HS-27A (cell line): ENCODE measurements around the gene DZIP1.
"Not testable (repeated sequence)": the region's sequence is repeated elsewhere in the genome, so short reads cannot be mapped to it uniquely, and the experiment has no call there.

Experiments
- DNase-seq: peaks from one replicate; pipeline ENCODE4 v3.0.0-alpha.2; 2012; ENCODE audit warnings: low read depth, missing footprints

DZIP1 gene

GRCh38 chr13:95601216-95601615, 43.3 kb downstream of the DZIP1 start:
- no peak for DNase-seq

GRCh38 chr13:95596701-95597100, 47.8 kb downstream of the DZIP1 start:
- no peak for DNase-seq

- no peak for DNase-seq
These were observed 51.0 kb downstream of the DZIP1 start for GRCh38 chr13:95593462-95593861.

- DNase-seq, result no peak
These were observed 55.8 kb downstream of the DZIP1 start for GRCh38 chr13:95588721-95589120.

- no peak for DNase-seq
These were observed 56.4 kb downstream of the DZIP1 start for GRCh38 chr13:95588134-95588533.

GRCh38 chr13:95585867-95586266, 58.6 kb downstream of the DZIP1 start:
- DNase-seq, result no peak

GRCh38 chr13:95579303-95579702, 65.2 kb downstream of the DZIP1 start:
- DNase-seq, result no peak

GRCh38 chr13:95573221-95573620, 71.3 kb downstream of the DZIP1 start:
- DNase-seq, result no peak

- no peak for DNase-seq
These were observed 72.6 kb downstream of the DZIP1 start for GRCh38 chr13:95571941-95572340.

- DNase-seq, result no peak
These were observed 74.5 kb downstream of the DZIP1 start for GRCh38 chr13:95570016-95570415.

- no peak for DNase-seq
These were observed 76.4 kb downstream of the DZIP1 start for GRCh38 chr13:95568131-95568530.

GRCh38 chr13:95565758-95566157, 78.7 kb downstream of the DZIP1 start:
- not testable (repeated sequence) for DNase-seq

- no peak for DNase-seq
These were observed 79.7 kb downstream of the DZIP1 start for GRCh38 chr13:95564733-95565291.

- no peak for DNase-seq
These were observed 80.4 kb downstream of the DZIP1 start for GRCh38 chr13:95564091-95564490.

- DNase-seq, result no peak
These were observed 84.1 kb downstream of the DZIP1 start for GRCh38 chr13:95560387-95560786.

- DNase-seq, result no peak
These were observed 85.4 kb downstream of the DZIP1 start for GRCh38 chr13:95559100-95559499.

GRCh38 chr13:95557013-95557412, 87.5 kb downstream of the DZIP1 start:
- DNase-seq, result no peak

- no peak for DNase-seq
These were observed 90.7 kb downstream of the DZIP1 start for GRCh38 chr13:95553581-95554385.

GRCh38 chr13:95552539-95553441, 91.7 kb downstream of the DZIP1 start, which contains the start of gene CLDN10:
Gene CLDN10 (plus strand): TSS chr13:95552720. CDS start chr13:95552754, 34 bp downstream.
- DNase-seq, result no peak

- DNase-seq, result no peak
These were observed 92.3 kb downstream of the DZIP1 start for GRCh38 chr13:95552208-95552538.

- no peak for DNase-seq
These were observed 96.9 kb downstream of the DZIP1 start for GRCh38 chr13:95547531-95548167.

- DNase-seq, result no peak
These were observed 97.6 kb downstream of the DZIP1 start for GRCh38 chr13:95546919-95547318.
